ENCODE data around the gene CTDSPL. TPM values are rescaled to one million over a fixed set of nuclear protein-coding genes. Genes with fewer than 3 reads are reported as not detected.
"Not testable (repeated sequence)": the region's sequence is repeated elsewhere in the genome, so short reads cannot be mapped to it uniquely, and the experiment has no call there.

CTDSPL gene, protein sequence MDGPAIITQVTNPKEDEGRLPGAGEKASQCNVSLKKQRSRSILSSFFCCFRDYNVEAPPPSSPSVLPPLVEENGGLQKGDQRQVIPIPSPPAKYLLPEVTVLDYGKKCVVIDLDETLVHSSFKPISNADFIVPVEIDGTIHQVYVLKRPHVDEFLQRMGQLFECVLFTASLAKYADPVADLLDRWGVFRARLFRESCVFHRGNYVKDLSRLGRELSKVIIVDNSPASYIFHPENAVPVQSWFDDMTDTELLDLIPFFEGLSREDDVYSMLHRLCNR
- total RNA-seq: 10.9 TPM

DNA sequence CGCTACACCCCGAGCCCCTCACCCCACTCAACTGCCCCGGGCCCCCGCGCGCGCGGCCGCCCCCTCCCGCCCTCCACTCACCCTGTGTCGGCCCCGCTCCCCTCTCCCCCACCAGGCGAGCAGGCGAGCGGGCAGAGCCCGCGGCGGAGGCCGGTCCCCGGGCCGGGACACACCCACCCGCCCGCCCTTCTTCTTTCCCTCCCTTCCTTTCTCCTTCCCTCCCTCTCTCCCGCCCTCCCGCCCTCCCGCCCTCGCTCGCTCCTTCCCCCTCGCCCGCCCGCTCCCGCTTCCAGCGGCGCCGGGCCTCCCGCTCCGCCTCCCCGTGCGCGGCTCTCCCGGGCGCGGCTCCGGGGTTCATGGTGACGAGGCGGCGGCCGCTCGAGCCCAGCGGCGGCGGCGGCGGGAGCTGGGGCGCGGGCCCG is at the start of gene CTDSPL:
CTDSPL (plus strand) TSS at position 261 of the 422 bp plus-strand sequence. CDS start 320 bp downstream, outside the sequence.
- Histone ChIP-seq H3K9me3 (ENCODE audit: low read depth, low read length) (no peaks in the 10 kb centered on the region), H3K4me3 (ENCODE audit: low read length) (peak within 1 kb of the TSS; percentile 46), H3K27me3 (ENCODE audit: insufficient read depth, low read length) (no peaks in the 10 kb centered on the region), H3K4me1 (ENCODE audit: insufficient read depth, low read length) (peaks cover 14% of the 10 kb centered on the region)

DNA sequence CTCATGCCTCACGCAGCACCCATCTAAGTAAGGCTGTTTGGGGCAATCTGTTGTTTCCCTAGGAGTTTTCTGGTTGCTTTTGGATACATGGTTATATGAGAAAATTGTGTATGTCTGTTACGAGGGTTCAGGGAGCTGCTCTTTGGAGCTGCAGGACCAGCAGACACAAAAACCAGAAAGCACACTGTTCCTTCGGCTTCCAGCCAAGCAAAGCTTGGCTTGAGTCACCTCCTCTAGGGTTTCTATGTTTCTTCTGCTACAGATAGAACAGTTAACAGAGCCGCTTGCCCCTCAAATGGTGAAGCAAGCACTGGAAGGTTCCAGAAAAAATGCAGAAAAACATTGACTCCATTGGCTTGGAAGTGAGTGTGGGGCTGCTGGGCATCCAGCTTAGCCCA is 49.2 kb upstream of the CTDSPL start:
- Histone ChIP-seq H3K4me1 (ENCODE audit: insufficient read depth, low read length) (no peaks in the 10 kb centered on the region), H3K4me3 (ENCODE audit: low read length) (no peak overlapping the region), H3K27me3 (ENCODE audit: insufficient read depth, low read length) (no peaks in the 10 kb centered on the region), H3K9me3 (ENCODE audit: low read depth, low read length) (no peaks in the 10 kb centered on the region)

DNA sequence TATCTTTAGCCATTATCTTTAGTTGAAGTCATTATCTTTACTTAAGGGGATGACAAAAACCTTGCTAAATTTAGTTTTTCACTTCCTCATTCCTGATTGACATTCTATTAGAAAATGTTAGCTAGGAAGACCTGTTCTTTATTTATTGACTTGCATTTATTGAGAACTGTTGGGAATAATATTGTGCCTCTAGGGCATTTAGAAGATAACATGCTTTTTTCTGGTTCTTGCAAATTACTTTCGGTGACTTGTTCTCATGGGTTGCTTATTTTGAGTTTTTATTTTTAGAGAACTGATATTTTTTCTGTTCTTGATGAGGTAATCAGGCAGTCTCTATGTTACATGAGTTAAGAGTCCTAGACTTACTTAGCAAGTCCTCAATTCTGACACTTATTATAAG is 48.3 kb upstream of the CTDSPL start:
- Histone ChIP-seq H3K4me3 (ENCODE audit: low read length) (no peak overlapping the region), H3K27me3 (ENCODE audit: insufficient read depth, low read length) (no peaks in the 10 kb centered on the region), H3K4me1 (ENCODE audit: insufficient read depth, low read length) (no peaks in the 10 kb centered on the region), H3K9me3 (ENCODE audit: low read depth, low read length) (no peaks in the 10 kb centered on the region)

- H3K9me3 ChIP-seq (ENCODE audit: low read depth, low read length): no peaks in the 10 kb centered on the region
- no peak overlapping the region for H3K4me3 ChIP-seq (ENCODE audit: low read length)
- no peaks in the 10 kb centered on the region for H3K27me3 ChIP-seq (ENCODE audit: insufficient read depth, low read length)
- no peaks in the 10 kb centered on the region for H3K4me1 ChIP-seq (ENCODE audit: insufficient read depth, low read length)
Observed at GRCh38 chr3:37814547-37814946, 47.1 kb upstream of the CTDSPL start.

GRCh38 chr3:37815156-37815555 is 46.5 kb upstream of the CTDSPL start:
- not testable (repeated sequence) for H3K9me3 ChIP-seq (ENCODE audit: low read depth, low read length); H3K4me1 ChIP-seq (ENCODE audit: insufficient read depth, low read length); H3K4me3 ChIP-seq (ENCODE audit: low read length); H3K27me3 ChIP-seq (ENCODE audit: insufficient read depth, low read length)

- H3K27me3 ChIP-seq (ENCODE audit: insufficient read depth, low read length): no peaks in the 10 kb centered on the region
- H3K9me3 ChIP-seq (ENCODE audit: low read depth, low read length): no peaks in the 10 kb centered on the region
Observed at GRCh38 chr3:37816271-37816670, 45.4 kb upstream of the CTDSPL start.

GRCh38 chr3:37819591-37819990 is 42.1 kb upstream of the CTDSPL start:
- no peaks in the 10 kb centered on the region for H3K27me3 ChIP-seq (ENCODE audit: insufficient read depth, low read length)
- no peaks in the 10 kb centered on the region for H3K9me3 ChIP-seq (ENCODE audit: low read depth, low read length)
- no peak overlapping the region for H3K4me3 ChIP-seq (ENCODE audit: low read length)
- no peaks in the 10 kb centered on the region for H3K4me1 ChIP-seq (ENCODE audit: insufficient read depth, low read length)

More at GRCh38 chr3:37816271-37816670, 45.4 kb upstream of the CTDSPL start:
- Histone ChIP-seq H3K4me1 (ENCODE audit: insufficient read depth, low read length) (no peaks in the 10 kb centered on the region), H3K4me3 (ENCODE audit: low read length) (no peak overlapping the region)

DNA sequence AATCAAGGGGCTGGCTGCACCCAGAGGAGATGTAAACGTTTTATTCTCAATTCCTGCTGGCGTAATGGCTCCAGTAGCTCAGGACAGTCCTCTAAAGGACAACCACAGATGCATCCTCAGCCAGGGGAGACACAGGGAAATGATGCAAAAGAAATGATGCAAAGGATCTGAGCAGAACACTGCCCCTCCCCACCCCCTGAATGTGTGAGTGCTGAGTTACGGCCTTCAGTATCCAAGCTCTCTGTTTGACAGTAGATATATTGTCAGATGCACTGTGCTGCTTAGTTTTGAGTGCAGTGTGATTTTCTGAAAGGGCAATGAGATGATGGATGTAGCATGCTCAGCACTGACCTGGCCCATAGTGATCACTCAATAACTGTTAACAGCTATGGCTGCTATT is 41.4 kb upstream of the CTDSPL start:
- no peaks in the 10 kb centered on the region for H3K9me3 ChIP-seq (ENCODE audit: low read depth, low read length)
- H3K27me3 ChIP-seq (ENCODE audit: insufficient read depth, low read length): no peaks in the 10 kb centered on the region
- H3K4me3 ChIP-seq (ENCODE audit: low read length): no peak overlapping the region
- no peaks in the 10 kb centered on the region for H3K4me1 ChIP-seq (ENCODE audit: insufficient read depth, low read length)

- Histone ChIP-seq H3K27me3 (ENCODE audit: insufficient read depth, low read length) (no peaks in the 10 kb centered on the region), H3K4me1 (ENCODE audit: insufficient read depth, low read length) (no peaks in the 10 kb centered on the region), H3K4me3 (ENCODE audit: low read length) (no peak overlapping the region)
Observed at GRCh38 chr3:37823189-37823588, 38.5 kb upstream of the CTDSPL start.

DNA sequence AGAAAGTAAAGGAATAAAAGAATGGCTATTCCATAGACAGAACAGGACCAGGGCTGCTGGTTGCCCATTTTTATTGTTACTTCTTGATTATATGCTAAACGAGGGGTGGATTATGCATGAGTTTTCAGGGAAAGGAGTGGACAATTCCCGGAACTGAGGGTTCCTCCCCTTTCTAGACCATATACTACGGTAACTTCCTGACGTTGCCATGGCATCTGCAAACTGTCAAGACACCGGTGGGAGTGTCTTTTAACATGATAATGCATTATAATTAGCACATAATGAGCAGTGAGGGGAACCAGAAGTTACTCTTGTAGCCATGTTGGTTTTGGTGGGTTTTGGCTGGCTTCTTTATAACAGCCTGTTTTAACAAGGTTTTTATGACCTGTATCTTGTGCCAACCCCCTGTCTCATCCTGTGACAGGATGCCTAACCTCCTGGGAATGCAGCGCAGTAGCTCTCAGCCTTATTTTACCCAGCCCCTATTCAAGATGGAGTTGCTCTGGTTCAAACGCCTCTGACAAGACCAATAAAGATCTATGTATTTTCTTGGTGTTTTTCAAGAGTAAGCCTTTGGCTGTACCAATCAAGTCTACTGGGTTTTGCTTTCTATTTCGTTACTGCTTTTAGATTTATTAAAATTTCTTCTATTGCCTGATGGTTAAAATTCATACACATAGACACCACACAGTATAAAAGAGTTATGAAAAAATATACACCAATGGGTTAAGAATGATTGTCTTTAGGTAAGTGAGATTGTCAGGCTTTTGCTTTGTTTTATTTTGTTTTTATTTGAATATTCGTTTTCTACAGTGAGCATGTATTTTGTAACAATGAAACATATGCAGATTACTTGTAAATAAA is 37.4 kb upstream of the CTDSPL start:
- H3K27me3 ChIP-seq (ENCODE audit: insufficient read depth, low read length): no peaks in the 10 kb centered on the region
- H3K9me3 ChIP-seq (ENCODE audit: low read depth, low read length): no peaks in the 10 kb centered on the region
- no peak overlapping the region for H3K4me3 ChIP-seq (ENCODE audit: low read length)
- H3K4me1 ChIP-seq (ENCODE audit: insufficient read depth, low read length): no peaks in the 10 kb centered on the region

More at GRCh38 chr3:37823189-37823588, 38.5 kb upstream of the CTDSPL start:
- no peaks in the 10 kb centered on the region for H3K9me3 ChIP-seq (ENCODE audit: low read depth, low read length)

GRCh38 chr3:37824954-37825328 is 36.7 kb upstream of the CTDSPL start:
- Histone ChIP-seq H3K27me3 (ENCODE audit: insufficient read depth, low read length) (no peaks in the 10 kb centered on the region), H3K4me3 (ENCODE audit: low read length) (no peak overlapping the region), H3K4me1 (ENCODE audit: insufficient read depth, low read length) (no peaks in the 10 kb centered on the region), H3K9me3 (ENCODE audit: low read depth, low read length) (no peaks in the 10 kb centered on the region)

- no peaks in the 10 kb centered on the region for H3K27me3 ChIP-seq (ENCODE audit: insufficient read depth, low read length)
- no peaks in the 10 kb centered on the region for H3K9me3 ChIP-seq (ENCODE audit: low read depth, low read length)
- H3K4me1 ChIP-seq (ENCODE audit: insufficient read depth, low read length): no peaks in the 10 kb centered on the region
- H3K4me3 ChIP-seq (ENCODE audit: low read length): no peak overlapping the region
Observed at GRCh38 chr3:37825744-37826400, 35.8 kb upstream of the CTDSPL start.

DNA sequence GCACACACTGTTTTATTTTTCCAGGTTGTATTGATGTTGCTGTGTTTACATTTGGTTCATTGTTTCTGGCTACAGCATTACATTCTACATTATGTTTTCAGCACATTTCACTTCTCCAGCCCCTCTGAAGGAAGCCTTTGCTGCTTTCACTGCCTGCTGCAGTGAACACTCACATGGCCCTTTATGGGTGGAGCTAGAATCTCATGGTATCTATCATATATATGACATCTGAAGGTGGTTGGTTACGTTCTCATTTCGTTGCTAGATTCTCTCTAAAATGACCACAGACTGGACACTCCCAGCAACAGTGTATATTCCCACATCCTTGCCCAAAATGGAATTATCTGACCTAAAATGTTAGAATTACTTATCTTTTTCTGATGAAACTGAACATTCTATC is 35.2 kb upstream of the CTDSPL start:
- Histone ChIP-seq H3K4me1 (ENCODE audit: insufficient read depth, low read length) (no peaks in the 10 kb centered on the region), H3K27me3 (ENCODE audit: insufficient read depth, low read length) (no peaks in the 10 kb centered on the region)

GRCh38 chr3:37826933-37827332 is 34.7 kb upstream of the CTDSPL start:
- Histone ChIP-seq H3K4me1 (ENCODE audit: insufficient read depth, low read length) (no peaks in the 10 kb centered on the region), H3K4me3 (ENCODE audit: low read length) (no peak overlapping the region), H3K27me3 (ENCODE audit: insufficient read depth, low read length) (no peaks in the 10 kb centered on the region), H3K9me3 (ENCODE audit: low read depth, low read length) (no peaks in the 10 kb centered on the region)

More for the DNA sequence above, 35.2 kb upstream of the CTDSPL start:
- no peaks in the 10 kb centered on the region for H3K9me3 ChIP-seq (ENCODE audit: low read depth, low read length)
- no peak overlapping the region for H3K4me3 ChIP-seq (ENCODE audit: low read length)

DNA sequence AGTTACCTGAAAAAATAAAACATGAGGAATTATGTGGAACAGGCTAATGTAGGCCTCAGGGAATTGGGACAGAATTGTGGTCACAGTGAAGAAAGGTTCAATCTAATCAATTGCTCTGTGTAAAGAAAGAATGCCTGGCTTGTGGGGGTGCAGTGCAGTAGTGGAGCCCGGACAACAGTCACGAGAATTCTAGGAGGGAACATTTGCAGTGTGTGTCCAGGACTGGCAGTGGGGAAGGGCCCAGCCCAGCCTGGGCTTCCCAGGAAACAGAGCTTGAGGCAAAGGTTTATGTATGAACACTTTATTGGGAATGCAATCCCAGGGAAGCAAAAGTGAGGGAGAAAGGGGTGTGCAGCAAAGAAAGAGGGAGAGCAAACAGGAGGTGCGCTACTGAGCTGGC is 29.2 kb upstream of the CTDSPL start:
- no peaks in the 10 kb centered on the region for H3K27me3 ChIP-seq (ENCODE audit: insufficient read depth, low read length)
- no peak overlapping the region for H3K4me3 ChIP-seq (ENCODE audit: low read length)
- H3K9me3 ChIP-seq (ENCODE audit: low read depth, low read length): no peaks in the 10 kb centered on the region

More for the DNA sequence above, 29.2 kb upstream of the CTDSPL start:
- no peaks in the 10 kb centered on the region for H3K4me1 ChIP-seq (ENCODE audit: insufficient read depth, low read length)

All from mononuclear cell (primary cell).